Left ventricle myocardium inferior (tissue), 1 donor: ENCODE results near the gene OPN4. TPM values are rescaled to one million over a fixed set of nuclear protein-coding genes. Genes with fewer than 3 reads are reported as not detected.

Experiments used
- DNase-seq: peaks from one replicate; pipeline ENCODE4 v3.0.0-alpha.2; 2020
- H3K27ac ChIP-seq: fragments of 200-600 bp; replicated peaks from 2 replicates; pipeline ENCODE4 v1.8.0; 2021
- H3K27me3 ChIP-seq: fragments of 200-600 bp; 2 replicates; pipeline ENCODE4 v1.8.0; 2021; ENCODE audit warnings: low read depth
- H3K36me3 ChIP-seq: fragments of 200-600 bp; 2 replicates; pipeline ENCODE4 v1.8.0; 2021
- H3K4me1 ChIP-seq: fragments of 200-600 bp; 2 replicates; pipeline ENCODE4 v1.8.0; 2021
- H3K4me3 ChIP-seq: fragments of 200-600 bp; 2 replicates; pipeline ENCODE4 v1.8.0; 2021; ENCODE audit warnings: mild to moderate bottlenecking, moderate library complexity
- H3K9me3 ChIP-seq: fragments of 200-600 bp; replicated peaks from 2 replicates; pipeline ENCODE4 v1.8.0; 2021
- intact Hi-C: fragments of 100-400 bp; cut with micrococcal nuclease; formaldehyde crosslinking; loops from one replicate; pipeline ENCODE4 v1.11.0; 2022
- total RNA-seq: library from RNA; stranded (reverse); fragmentation: NEBNext Ultra II Directional; extraction: Animal tissue kit (Norgen Biotek cat#: 25700); gene quantifications from one replicate; pipeline ENCODE4 v1.2.1, GENCODE V29; 2021
- TF ChIP-seq, protein P1 (sequence below): fragments of 200-600 bp; IDR thresholded peaks from 2 replicates; pipeline ENCODE4 v1.8.0; 2021; ENCODE audit warnings: antibody characterized with exemption, mild to moderate bottlenecking, borderline replicate concordance
- donor health status: DM: no; HTN: yes; CAD: no; lungs with severe emphysema.

The OPN4 gene
- total RNA-seq, 1 donor from 2014 or later: 0.25 TPM

DNA sequence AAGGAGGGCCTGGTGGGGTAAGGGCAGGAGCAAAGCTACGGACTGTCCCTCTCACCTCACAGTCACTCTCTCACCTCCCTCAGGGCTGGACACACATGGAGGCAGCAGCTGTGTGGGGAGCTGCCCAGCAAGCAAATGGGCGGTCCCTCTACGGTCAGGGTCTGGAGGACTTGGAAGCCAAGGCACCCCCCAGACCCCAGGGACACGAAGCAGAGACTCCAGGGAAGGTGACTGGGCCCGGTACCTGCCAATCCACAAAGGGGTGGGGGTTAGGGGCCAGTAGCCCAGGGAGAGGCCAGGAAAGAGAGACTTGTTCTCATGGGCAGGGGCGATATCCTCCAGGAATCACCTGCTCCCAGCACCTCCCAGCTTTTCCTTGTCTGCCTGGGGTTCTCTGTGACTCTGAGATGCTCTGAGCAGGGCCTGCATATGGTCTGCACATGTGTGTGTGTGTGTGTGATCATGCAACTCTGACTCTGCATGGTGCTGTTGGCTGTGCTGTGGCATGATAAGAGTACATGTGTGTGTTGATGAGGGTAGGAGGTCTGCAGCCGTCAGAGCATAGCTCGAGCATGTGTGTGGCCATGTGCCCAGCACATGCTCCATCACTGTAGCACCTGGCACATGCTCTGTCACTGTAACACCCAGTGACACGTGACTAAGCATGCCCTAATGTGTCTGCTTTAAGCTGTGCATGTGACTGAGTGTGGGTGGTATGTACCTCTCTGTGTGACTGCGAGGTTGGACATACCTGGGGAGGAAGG is 9.4 kb downstream of the OPN4 start:
- H3K4me1 ChIP-seq: peaks cover 82% of the 10 kb centered on the region
- intact Hi-C loops: no loop called here
- H3K27me3 ChIP-seq: no peaks in the 10 kb centered on the region
- DNase-seq: peak; percentile 21
- H3K4me3 ChIP-seq: no peak overlapping the region
- TF ChIP-seq, protein P1, sequence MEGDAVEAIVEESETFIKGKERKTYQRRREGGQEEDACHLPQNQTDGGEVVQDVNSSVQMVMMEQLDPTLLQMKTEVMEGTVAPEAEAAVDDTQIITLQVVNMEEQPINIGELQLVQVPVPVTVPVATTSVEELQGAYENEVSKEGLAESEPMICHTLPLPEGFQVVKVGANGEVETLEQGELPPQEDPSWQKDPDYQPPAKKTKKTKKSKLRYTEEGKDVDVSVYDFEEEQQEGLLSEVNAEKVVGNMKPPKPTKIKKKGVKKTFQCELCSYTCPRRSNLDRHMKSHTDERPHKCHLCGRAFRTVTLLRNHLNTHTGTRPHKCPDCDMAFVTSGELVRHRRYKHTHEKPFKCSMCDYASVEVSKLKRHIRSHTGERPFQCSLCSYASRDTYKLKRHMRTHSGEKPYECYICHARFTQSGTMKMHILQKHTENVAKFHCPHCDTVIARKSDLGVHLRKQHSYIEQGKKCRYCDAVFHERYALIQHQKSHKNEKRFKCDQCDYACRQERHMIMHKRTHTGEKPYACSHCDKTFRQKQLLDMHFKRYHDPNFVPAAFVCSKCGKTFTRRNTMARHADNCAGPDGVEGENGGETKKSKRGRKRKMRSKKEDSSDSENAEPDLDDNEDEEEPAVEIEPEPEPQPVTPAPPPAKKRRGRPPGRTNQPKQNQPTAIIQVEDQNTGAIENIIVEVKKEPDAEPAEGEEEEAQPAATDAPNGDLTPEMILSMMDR: no peak
- H3K36me3 ChIP-seq: peaks cover 4% of the 10 kb centered on the region
- H3K27ac ChIP-seq: peak overlapping the region; percentile 98
- no peaks in the 10 kb centered on the region for H3K9me3 ChIP-seq

DNA sequence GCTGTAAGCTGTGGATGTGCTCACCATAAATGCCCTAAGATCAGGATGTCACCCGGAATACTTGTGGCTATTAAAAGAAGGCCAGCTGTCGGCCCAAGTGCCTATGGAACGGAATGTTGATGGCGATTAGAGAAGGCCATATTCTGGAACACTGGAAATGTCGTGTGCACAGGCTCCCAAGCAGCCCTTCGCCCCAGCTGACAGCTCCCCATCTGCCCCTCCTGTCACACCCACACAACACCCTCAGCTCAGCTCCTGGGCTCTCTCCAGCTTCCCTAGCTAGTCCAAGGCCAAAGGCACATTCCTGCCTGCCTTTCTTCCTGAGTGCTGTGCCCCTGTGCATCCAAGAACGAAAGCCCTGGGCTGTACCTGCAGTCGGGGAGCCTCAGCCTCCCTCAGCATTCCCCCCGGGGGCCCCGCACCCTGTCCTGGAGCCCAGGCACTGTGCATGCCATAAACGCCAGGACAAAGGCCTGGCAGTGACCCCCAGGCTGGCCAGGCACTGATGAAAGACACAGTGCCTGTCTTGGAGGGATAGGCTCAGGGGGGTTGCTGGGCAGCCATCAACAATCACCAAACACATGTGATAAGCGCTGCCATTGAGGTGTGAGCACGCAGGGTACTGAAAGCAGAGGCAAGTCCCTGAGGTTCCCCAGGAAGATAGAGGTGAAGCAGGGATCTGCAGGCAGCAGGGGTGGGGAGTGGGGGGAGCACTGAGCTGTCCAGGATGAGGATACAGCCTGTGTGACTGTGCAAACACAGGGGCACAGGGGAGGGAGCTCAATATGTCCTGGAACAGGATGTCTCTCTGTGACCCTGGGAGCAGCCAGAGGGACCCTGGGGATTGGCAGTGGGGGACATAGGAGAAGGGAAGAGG is 10.2 kb downstream of the OPN4 start:
- H3K4me3 ChIP-seq: peak overlapping the region; percentile 77
- H3K36me3 ChIP-seq: peaks cover 12% of the 10 kb centered on the region
- TF ChIP-seq, protein P1: no peak
- peak overlapping the region; percentile 98 for H3K27ac ChIP-seq
- DNase-seq: peak; percentile 81
- H3K4me1 ChIP-seq: peaks cover 85% of the 10 kb centered on the region
- H3K9me3 ChIP-seq: no peaks in the 10 kb centered on the region
- intact Hi-C loops: no loop called here
- no peaks in the 10 kb centered on the region for H3K27me3 ChIP-seq

DNA sequence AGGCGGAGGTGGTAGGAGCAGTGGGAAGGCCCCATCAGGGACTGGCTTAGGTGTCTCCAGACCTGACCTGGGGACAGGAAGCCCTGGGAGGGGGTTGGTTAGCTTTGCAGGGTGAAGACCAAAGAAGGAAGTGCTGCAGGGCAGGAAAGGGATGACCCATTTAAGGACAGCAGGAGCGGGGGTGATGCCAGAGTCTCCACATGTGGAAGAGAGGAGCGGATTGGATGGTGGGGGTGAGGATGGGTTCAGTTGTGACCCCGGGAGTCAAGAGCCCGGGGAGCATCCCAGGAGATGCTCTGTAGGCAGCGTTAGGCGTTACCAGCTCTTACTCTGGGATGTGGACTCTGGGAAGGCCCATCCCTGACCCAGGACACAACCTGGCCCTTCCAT is 10.9 kb downstream of the OPN4 start:
- peak overlapping the region; percentile 77 for H3K4me3 ChIP-seq
- no peak for DNase-seq

DNA sequence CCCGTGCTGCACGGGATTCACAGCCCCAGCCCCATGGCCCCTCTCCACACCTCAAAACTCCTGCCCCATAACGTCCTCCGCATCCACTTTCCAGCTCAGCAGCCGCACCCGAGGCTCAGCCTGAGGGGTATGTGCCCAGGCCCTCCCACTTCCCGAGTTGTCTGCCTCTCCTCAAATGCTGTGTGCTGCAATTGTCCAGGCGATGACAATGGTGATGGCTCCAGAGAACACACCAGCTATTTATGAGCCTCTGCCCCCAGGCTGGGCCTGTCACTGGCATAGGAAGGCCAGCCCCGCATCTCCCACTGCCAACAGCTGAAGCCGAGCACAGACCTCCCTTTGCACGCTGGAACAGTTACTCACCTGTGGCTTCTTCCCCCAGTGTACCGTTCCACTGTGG is 11.5 kb downstream of the OPN4 start:
- H3K27ac ChIP-seq: peak overlapping the region; percentile 98
- intact Hi-C loops: no loop called here
- H3K36me3 ChIP-seq: peaks cover 24% of the 10 kb centered on the region
- no peak for DNase-seq
- H3K9me3 ChIP-seq: no peaks in the 10 kb centered on the region
- TF ChIP-seq, protein P1: no peak
- peaks cover 4% of the 10 kb centered on the region for H3K27me3 ChIP-seq
- peaks cover 86% of the 10 kb centered on the region for H3K4me1 ChIP-seq
- H3K4me3 ChIP-seq: peak overlapping the region; percentile 77

More for the DNA sequence above, 10.9 kb downstream of the OPN4 start:
- intact Hi-C loops: no loop called here
- Histone ChIP-seq H3K9me3 (no peaks in the 10 kb centered on the region), H3K4me1 (peaks cover 86% of the 10 kb centered on the region), H3K27me3 (no peaks in the 10 kb centered on the region), H3K36me3 (peaks cover 18% of the 10 kb centered on the region), H3K27ac (peak overlapping the region; percentile 98)
- TF ChIP-seq, protein P1: no peak

DNA sequence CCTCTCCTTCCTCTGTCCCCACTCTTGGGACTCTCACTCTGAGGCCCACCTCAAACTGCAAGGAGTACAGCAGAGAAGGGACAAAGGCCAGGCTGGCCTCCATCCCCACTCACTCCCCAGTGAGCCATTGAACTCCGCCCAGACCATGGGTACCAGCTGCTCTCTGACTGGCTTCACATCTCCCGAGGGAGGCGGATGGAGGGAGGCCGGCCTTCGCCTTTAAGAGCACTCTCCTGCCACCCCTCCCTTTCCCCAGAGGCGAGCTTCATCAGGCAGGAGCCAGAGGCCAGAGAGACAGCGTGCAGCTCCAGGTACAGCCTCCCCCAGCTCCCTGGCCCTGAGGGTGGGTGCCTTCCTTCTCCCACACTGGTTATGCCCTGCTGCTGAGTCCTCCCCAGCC is 12.2 kb downstream of the OPN4 start:
- TF ChIP-seq, protein P1: no peak
- peak; percentile 76 for DNase-seq
- intact Hi-C loops: no loop called here
- peak overlapping the region; percentile 77 for H3K4me3 ChIP-seq
- no peaks in the 10 kb centered on the region for H3K9me3 ChIP-seq
- peaks cover 9% of the 10 kb centered on the region for H3K27me3 ChIP-seq
- H3K4me1 ChIP-seq: peaks cover 86% of the 10 kb centered on the region
- peaks cover 30% of the 10 kb centered on the region for H3K36me3 ChIP-seq
- peak overlapping the region; percentile 98 for H3K27ac ChIP-seq
